IPS-18a (cell line): ENCODE data around the gene AMPD1.
A peak's percentile ranks its signal among the peaks of the same experiment; 100 is the strongest.

Source experiments
- H3K27ac ChIP-seq: one replicate; pipeline ENCODE4 v1.5.1; 2013; ENCODE audit warnings: low read length
- H3K27me3 ChIP-seq: one replicate; pipeline ENCODE4 v1.6.1; 2013; ENCODE audit warnings: mild to moderate bottlenecking, low read length; ENCODE audit not compliant: control insufficient read depth, insufficient read depth
- H3K36me3 ChIP-seq: one replicate; pipeline ENCODE4 v1.6.1; 2013; ENCODE audit warnings: low read depth, low read length; ENCODE audit not compliant: control insufficient read depth
- H3K4me1 ChIP-seq: one replicate; pipeline ENCODE4 v1.6.1; 2013; ENCODE audit warnings: low read depth, low read length; ENCODE audit not compliant: control insufficient read depth
- H3K4me3 ChIP-seq: one replicate; pipeline ENCODE4 v1.5.1; 2013; ENCODE audit warnings: low read length
- H3K9ac ChIP-seq: one replicate; pipeline ENCODE4 v1.6.1; 2013; ENCODE audit warnings: mild to moderate bottlenecking, low read length, moderate library complexity
- H3K9me3 ChIP-seq: one replicate; pipeline ENCODE4 v1.6.1; 2013; ENCODE audit warnings: low read depth, low read length; ENCODE audit not compliant: control insufficient read depth

AMPD1 gene

GRCh38 chr1:114694540-114695310 lies 621 bp downstream of the AMPD1 start:
- Histone ChIP-seq H3K27ac (no peak overlapping the region), H3K9me3 (no peaks in the 10 kb centered on the region), H3K27me3 (no peaks in the 10 kb centered on the region), H3K36me3 (no peaks in the 10 kb centered on the region), H3K9ac (no peak overlapping the region), H3K4me1 (no peaks in the 10 kb centered on the region), H3K4me3 (no peak overlapping the region)

GRCh38 chr1:114692947-114693346 lies 2.4 kb downstream of the AMPD1 start:
- Histone ChIP-seq H3K27me3 (no peaks in the 10 kb centered on the region), H3K4me1 (no peaks in the 10 kb centered on the region)

GRCh38 chr1:114691061-114691460 lies 4.3 kb downstream of the AMPD1 start:
- Histone ChIP-seq H3K27ac (no peak overlapping the region), H3K27me3 (no peaks in the 10 kb centered on the region), H3K4me3 (no peak overlapping the region), H3K9me3 (no peaks in the 10 kb centered on the region), H3K36me3 (no peaks in the 10 kb centered on the region), H3K4me1 (no peaks in the 10 kb centered on the region), H3K9ac (no peak overlapping the region)

More at GRCh38 chr1:114692947-114693346, 2.4 kb downstream of the AMPD1 start:
- Histone ChIP-seq H3K9ac (no peak overlapping the region), H3K9me3 (no peaks in the 10 kb centered on the region), H3K4me3 (no peak overlapping the region), H3K27ac (no peak overlapping the region), H3K36me3 (no peaks in the 10 kb centered on the region)

- H3K4me1 ChIP-seq = no peaks in the 10 kb centered on the region
- no peaks in the 10 kb centered on the region for H3K36me3 ChIP-seq
- no peaks in the 10 kb centered on the region for H3K27me3 ChIP-seq
- no peaks in the 10 kb centered on the region for H3K9me3 ChIP-seq
- H3K27ac ChIP-seq = no peak overlapping the region
- no peak overlapping the region for H3K4me3 ChIP-seq
- no peak overlapping the region for H3K9ac ChIP-seq
These were observed 5.2 kb downstream of the AMPD1 start for GRCh38 chr1:114690148-114690547.

- H3K9ac ChIP-seq = no peak overlapping the region
- no peaks in the 10 kb centered on the region for H3K27me3 ChIP-seq
- no peak overlapping the region for H3K27ac ChIP-seq
- H3K4me1 ChIP-seq = no peaks in the 10 kb centered on the region
- H3K36me3 ChIP-seq = no peaks in the 10 kb centered on the region
- no peak overlapping the region for H3K4me3 ChIP-seq
- H3K9me3 ChIP-seq = no peaks in the 10 kb centered on the region
These were observed 6.8 kb downstream of the AMPD1 start for GRCh38 chr1:114688526-114688925.

- Histone ChIP-seq H3K36me3 (no peaks in the 10 kb centered on the region), H3K9ac (no peak overlapping the region), H3K27ac (no peak overlapping the region), H3K4me1 (no peaks in the 10 kb centered on the region), H3K4me3 (no peak overlapping the region), H3K9me3 (no peaks in the 10 kb centered on the region), H3K27me3 (no peaks in the 10 kb centered on the region)
These were observed 9.5 kb downstream of the AMPD1 start for GRCh38 chr1:114685851-114686250.

GRCh38 chr1:114677691-114678090 lies 17.7 kb downstream of the AMPD1 start:
- no peaks in the 10 kb centered on the region for H3K36me3 ChIP-seq
- no peak overlapping the region for H3K4me3 ChIP-seq
- no peak overlapping the region for H3K9ac ChIP-seq
- no peak overlapping the region for H3K27ac ChIP-seq
- H3K4me1 ChIP-seq = no peaks in the 10 kb centered on the region
- peaks cover 4% of the 10 kb centered on the region for H3K27me3 ChIP-seq
- H3K9me3 ChIP-seq = no peaks in the 10 kb centered on the region

- Histone ChIP-seq H3K9ac (no peak overlapping the region), H3K27ac (no peak overlapping the region), H3K36me3 (no peaks in the 10 kb centered on the region), H3K4me1 (no peaks in the 10 kb centered on the region), H3K4me3 (no peak overlapping the region), H3K27me3 (peaks cover 10% of the 10 kb centered on the region), H3K9me3 (no peaks in the 10 kb centered on the region)
These were observed 19.2 kb downstream of the AMPD1 start for GRCh38 chr1:114676115-114676514.

- no peak overlapping the region for H3K4me3 ChIP-seq
- no peaks in the 10 kb centered on the region for H3K9me3 ChIP-seq
- H3K4me1 ChIP-seq = peaks cover 4% of the 10 kb centered on the region
- no peak overlapping the region for H3K27ac ChIP-seq
- no peak overlapping the region for H3K9ac ChIP-seq
- H3K27me3 ChIP-seq = peaks cover 26% of the 10 kb centered on the region
- H3K36me3 ChIP-seq = no peaks in the 10 kb centered on the region
These were observed 23.4 kb downstream of the AMPD1 start for GRCh38 chr1:114671939-114672275.

GRCh38 chr1:114671011-114671938 lies 24.1 kb downstream of the AMPD1 start:
- H3K4me1 ChIP-seq = peaks cover 4% of the 10 kb centered on the region
- H3K36me3 ChIP-seq = no peaks in the 10 kb centered on the region
- H3K27ac ChIP-seq = no peak overlapping the region
- no peak overlapping the region for H3K4me3 ChIP-seq
- H3K9me3 ChIP-seq = no peaks in the 10 kb centered on the region
- H3K9ac ChIP-seq = no peak overlapping the region
- peaks cover 26% of the 10 kb centered on the region for H3K27me3 ChIP-seq

- H3K4me1 ChIP-seq = peaks cover 4% of the 10 kb centered on the region
- H3K9me3 ChIP-seq = no peaks in the 10 kb centered on the region
- H3K9ac ChIP-seq = peak overlapping the region; percentile 39
- H3K27me3 ChIP-seq = peaks cover 26% of the 10 kb centered on the region
- no peak overlapping the region for H3K27ac ChIP-seq
- H3K4me3 ChIP-seq = peak overlapping the region; percentile 75
- H3K36me3 ChIP-seq = no peaks in the 10 kb centered on the region
These were observed 25.0 kb downstream of the AMPD1 start for GRCh38 chr1:114670083-114671010.
